SIG-M5 treated with dmso at 0.1 percent for 504 hours (cell line): ENCODE results near the gene TRIM56.
A peak's percentile ranks its signal among the peaks of the same experiment; 100 is the strongest.
"Not testable (repeated sequence)": the region's sequence is repeated elsewhere in the genome, so short reads cannot be mapped to it uniquely, and the experiment has no call there.

ENCODE experiments used
- DNase-seq: peaks from one replicate; lab custom pipeline; 2025; ENCODE audit not compliant: unreplicated experiment; lab: John Stamatoyannopoulos, UW

TRIM56 gene

GRCh38 chr7:101089876-101090275 lies 4.6 kb downstream of the TRIM56 start:
- DNase-seq: no peak

GRCh38 chr7:101092266-101092905 lies 7.1 kb downstream of the TRIM56 start:
- not testable (repeated sequence) for DNase-seq

DNA sequence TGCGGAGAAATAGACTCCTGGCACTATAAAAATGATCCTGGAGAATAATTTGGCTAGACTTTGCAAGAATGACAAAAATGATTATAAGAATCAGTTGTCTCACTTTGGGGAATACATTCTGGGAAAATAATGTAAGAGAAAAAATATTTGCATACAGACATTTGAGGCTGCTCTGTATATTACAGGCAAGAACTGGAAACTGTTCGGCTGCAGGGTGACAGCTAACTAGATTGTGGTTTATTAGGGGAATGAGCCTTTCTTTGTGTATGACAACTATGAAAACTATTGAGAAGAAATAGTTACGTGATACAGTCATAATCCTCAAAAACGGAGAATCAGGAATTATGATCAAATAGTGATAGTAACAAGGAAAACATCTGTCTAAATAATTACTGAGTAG lies 8.6 kb downstream of the TRIM56 start:
- DNase-seq: no peak

- DNase-seq: no peak
These were observed 9.1 kb downstream of the TRIM56 start for GRCh38 chr7:101094376-101094775.

GRCh38 chr7:101094791-101095375 lies 9.6 kb downstream of the TRIM56 start:
- DNase-seq: no peak

DNA sequence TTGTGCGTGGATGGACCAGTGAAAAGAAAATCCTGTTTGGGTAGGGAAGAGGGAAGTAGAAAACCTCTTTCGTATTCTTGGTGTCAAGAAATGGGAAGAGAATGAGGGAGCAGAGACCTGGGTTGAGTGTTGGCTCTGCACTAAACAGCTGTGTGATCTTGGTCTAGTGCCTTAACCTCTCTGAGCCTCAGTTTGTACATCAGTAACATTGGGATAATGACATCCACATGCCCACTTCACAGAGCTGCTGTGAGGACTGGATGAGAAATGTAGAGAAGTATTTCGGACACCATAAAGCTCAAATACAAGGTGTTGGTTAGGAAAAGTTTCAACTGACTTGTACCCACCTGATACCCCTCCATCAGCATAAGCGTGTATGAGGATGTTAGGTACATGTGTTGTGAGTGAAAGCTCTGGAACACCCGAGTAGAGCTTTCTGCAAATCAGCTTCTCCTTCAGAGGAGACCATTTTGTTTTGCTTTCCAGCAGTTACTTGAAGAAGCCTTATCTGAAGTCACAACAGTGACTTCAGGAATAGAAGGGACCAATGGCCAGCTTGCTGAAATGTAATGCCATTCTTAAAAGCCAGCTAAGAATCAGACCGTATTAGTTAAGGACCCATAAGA lies 11.2 kb downstream of the TRIM56 start:
- no peak for DNase-seq

DNA sequence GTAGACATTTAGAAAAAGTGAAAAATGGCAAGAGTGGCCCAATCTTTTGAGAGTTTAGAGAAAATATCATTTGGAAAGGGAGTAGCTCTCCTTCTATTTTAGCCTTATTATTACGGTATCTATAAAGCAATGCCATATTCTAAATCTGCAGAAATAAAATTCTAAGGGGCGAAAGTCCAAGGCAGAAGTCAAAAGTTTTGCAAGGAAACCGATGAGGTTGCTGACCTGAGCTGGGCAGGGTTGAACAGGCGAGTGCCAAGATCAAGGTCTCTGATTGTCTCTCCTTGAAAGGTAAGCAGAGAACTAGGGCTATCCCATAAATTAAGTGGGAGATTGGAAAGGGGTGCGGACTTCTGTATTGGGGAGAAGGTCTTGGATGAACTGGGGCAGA lies 11.7 kb downstream of the TRIM56 start:
- DNase-seq: no peak

GRCh38 chr7:101097561-101097960 lies 12.3 kb downstream of the TRIM56 start:
- no peak for DNase-seq

- DNase-seq: peak; percentile 93
These were observed 14.9 kb downstream of the TRIM56 start for GRCh38 chr7:101099969-101100781.

GRCh38 chr7:101100858-101101847 lies 15.9 kb downstream of the TRIM56 start:
- DNase-seq: no peak

- no peak for DNase-seq
These were observed 16.7 kb downstream of the TRIM56 start for GRCh38 chr7:101102026-101102425.

- DNase-seq: not testable (repeated sequence)
These were observed 18.4 kb downstream of the TRIM56 start for GRCh38 chr7:101103701-101104100.

GRCh38 chr7:101104193-101104713 lies 19.0 kb downstream of the TRIM56 start:
- no peak for DNase-seq

- DNase-seq: no peak
These were observed 19.5 kb downstream of the TRIM56 start for GRCh38 chr7:101104799-101105198.

GRCh38 chr7:101105248-101105647 lies 20.0 kb downstream of the TRIM56 start:
- DNase-seq: not testable (repeated sequence)

GRCh38 chr7:101106386-101106785 lies 21.1 kb downstream of the TRIM56 start:
- DNase-seq: peak; percentile 32

DNA sequence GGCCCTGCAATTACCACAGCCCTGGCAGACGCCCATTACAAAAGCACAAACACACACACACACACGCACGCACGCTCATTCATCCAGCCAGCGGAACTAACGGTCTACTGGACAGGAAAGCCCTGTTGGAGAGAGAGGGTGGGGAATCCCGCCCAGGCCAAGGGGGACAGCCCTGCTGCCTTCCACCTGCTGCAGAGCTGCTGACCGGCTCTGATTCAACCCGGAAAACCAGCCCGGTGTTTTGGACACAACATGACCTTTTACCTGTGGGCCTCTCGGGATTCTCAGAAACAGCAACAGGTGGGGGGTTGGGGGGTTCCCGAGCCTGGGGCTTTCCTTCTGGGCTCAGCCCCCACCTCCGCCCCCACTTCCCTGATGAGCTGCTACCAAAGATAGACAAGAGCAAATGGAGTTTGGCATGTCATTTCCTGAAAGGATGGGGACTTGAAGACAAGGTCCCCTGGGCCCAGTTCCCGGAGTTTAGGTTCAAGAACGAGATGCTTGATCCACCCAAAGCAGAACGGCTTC lies 23.1 kb downstream of the TRIM56 start:
- peak; percentile 66 for DNase-seq

GRCh38 chr7:101108961-101109360 lies 23.7 kb downstream of the TRIM56 start:
- DNase-seq: no peak

GRCh38 chr7:101109368-101109767 lies 24.1 kb downstream of the TRIM56 start:
- DNase-seq: no peak

GRCh38 chr7:101111261-101111660 lies 26.0 kb downstream of the TRIM56 start:
- DNase-seq: no peak
